ENCODE data around the gene CEP152.
"Not testable (repeated sequence)": the region's sequence is repeated elsewhere in the genome, so short reads cannot be mapped to it uniquely, and the experiment has no call there.

CEP152 gene

GRCh38 chr15:48814286-48814685 is 3.4 kb upstream of the CEP152 start:
- no peak for DNase-seq (ENCODE audit: low read depth, low spot score)

GRCh38 chr15:48811325-48811958 is 573 bp upstream of the CEP152 start:
- DNase-seq (ENCODE audit: low read depth, low spot score) = no peak
- no peak overlapping the region for H3K27ac ChIP-seq

More at GRCh38 chr15:48814286-48814685, 3.4 kb upstream of the CEP152 start:
- H3K27ac ChIP-seq = no peak overlapping the region

- DNase-seq (ENCODE audit: low read depth, low spot score) = no peak
- H3K27ac ChIP-seq = no peak overlapping the region
Measured at GRCh38 chr15:48806151-48806550, 4.7 kb downstream of the CEP152 start.

- no peak overlapping the region for H3K27ac ChIP-seq
Measured at GRCh38 chr15:48805591-48805990, 5.3 kb downstream of the CEP152 start.

GRCh38 chr15:48803877-48804276 is 7.0 kb downstream of the CEP152 start:
- no peak overlapping the region for H3K27ac ChIP-seq
- DNase-seq (ENCODE audit: low read depth, low spot score) = no peak

More at GRCh38 chr15:48805591-48805990, 5.3 kb downstream of the CEP152 start:
- no peak for DNase-seq (ENCODE audit: low read depth, low spot score)

- no peak overlapping the region for H3K27ac ChIP-seq
- peak; percentile 56 for DNase-seq (ENCODE audit: low read depth, low spot score)
Measured at GRCh38 chr15:48802867-48803266, 8.0 kb downstream of the CEP152 start.

- DNase-seq (ENCODE audit: low read depth, low spot score) = no peak
- no peak overlapping the region for H3K27ac ChIP-seq
Measured at GRCh38 chr15:48802257-48802656, 8.6 kb downstream of the CEP152 start.

- DNase-seq (ENCODE audit: low read depth, low spot score) = no peak
- H3K27ac ChIP-seq = no peak overlapping the region
Measured at GRCh38 chr15:48800811-48801455, 9.9 kb downstream of the CEP152 start.

- no peak overlapping the region for H3K27ac ChIP-seq
- DNase-seq (ENCODE audit: low read depth, low spot score) = no peak
Measured at GRCh38 chr15:48800245-48800644, 10.6 kb downstream of the CEP152 start.

GRCh38 chr15:48798319-48798718 is 12.6 kb downstream of the CEP152 start:
- no peak overlapping the region for H3K27ac ChIP-seq
- no peak for DNase-seq (ENCODE audit: low read depth, low spot score)

GRCh38 chr15:48796930-48797329 is 13.9 kb downstream of the CEP152 start:
- peak; percentile 51 for DNase-seq (ENCODE audit: low read depth, low spot score)
- H3K27ac ChIP-seq = peak overlapping the region; percentile 15

GRCh38 chr15:48796521-48796920 is 14.3 kb downstream of the CEP152 start:
- H3K27ac ChIP-seq = peak overlapping the region; percentile 15
- DNase-seq (ENCODE audit: low read depth, low spot score) = no peak

GRCh38 chr15:48795901-48796300 is 15.0 kb downstream of the CEP152 start:
- no peak overlapping the region for H3K27ac ChIP-seq
- DNase-seq (ENCODE audit: low read depth, low spot score) = no peak

GRCh38 chr15:48794697-48795134 is 16.2 kb downstream of the CEP152 start:
- DNase-seq (ENCODE audit: low read depth, low spot score) = no peak
- H3K27ac ChIP-seq = peak overlapping the region; percentile 24

GRCh38 chr15:48792408-48792807 is 18.5 kb downstream of the CEP152 start:
- no peak for DNase-seq (ENCODE audit: low read depth, low spot score)
- no peak overlapping the region for H3K27ac ChIP-seq

- not testable (repeated sequence) for DNase-seq (ENCODE audit: low read depth, low spot score); H3K27ac ChIP-seq
Measured at GRCh38 chr15:48790466-48791115, 20.3 kb downstream of the CEP152 start.

- H3K27ac ChIP-seq = no peak overlapping the region
- DNase-seq (ENCODE audit: low read depth, low spot score) = no peak
Measured at GRCh38 chr15:48785712-48786111, 25.2 kb downstream of the CEP152 start.

GRCh38 chr15:48785195-48785594 is 25.7 kb downstream of the CEP152 start:
- no peak for DNase-seq (ENCODE audit: low read depth, low spot score)

GRCh38 chr15:48784756-48785155 is 26.1 kb downstream of the CEP152 start:
- no peak for DNase-seq (ENCODE audit: low read depth, low spot score)
- H3K27ac ChIP-seq = no peak overlapping the region

More at GRCh38 chr15:48785195-48785594, 25.7 kb downstream of the CEP152 start:
- no peak overlapping the region for H3K27ac ChIP-seq

- no peak overlapping the region for H3K27ac ChIP-seq
- DNase-seq (ENCODE audit: low read depth, low spot score) = no peak
Measured at GRCh38 chr15:48782911-48783310, 28.0 kb downstream of the CEP152 start.

GRCh38 chr15:48781481-48782081 is 29.3 kb downstream of the CEP152 start:
- no peak overlapping the region for H3K27ac ChIP-seq
- no peak for DNase-seq (ENCODE audit: low read depth, low spot score)

Data from epithelial cell of prostate (primary cell).